Measurements from ENCODE around the gene RTN4IP1.

DNA sequence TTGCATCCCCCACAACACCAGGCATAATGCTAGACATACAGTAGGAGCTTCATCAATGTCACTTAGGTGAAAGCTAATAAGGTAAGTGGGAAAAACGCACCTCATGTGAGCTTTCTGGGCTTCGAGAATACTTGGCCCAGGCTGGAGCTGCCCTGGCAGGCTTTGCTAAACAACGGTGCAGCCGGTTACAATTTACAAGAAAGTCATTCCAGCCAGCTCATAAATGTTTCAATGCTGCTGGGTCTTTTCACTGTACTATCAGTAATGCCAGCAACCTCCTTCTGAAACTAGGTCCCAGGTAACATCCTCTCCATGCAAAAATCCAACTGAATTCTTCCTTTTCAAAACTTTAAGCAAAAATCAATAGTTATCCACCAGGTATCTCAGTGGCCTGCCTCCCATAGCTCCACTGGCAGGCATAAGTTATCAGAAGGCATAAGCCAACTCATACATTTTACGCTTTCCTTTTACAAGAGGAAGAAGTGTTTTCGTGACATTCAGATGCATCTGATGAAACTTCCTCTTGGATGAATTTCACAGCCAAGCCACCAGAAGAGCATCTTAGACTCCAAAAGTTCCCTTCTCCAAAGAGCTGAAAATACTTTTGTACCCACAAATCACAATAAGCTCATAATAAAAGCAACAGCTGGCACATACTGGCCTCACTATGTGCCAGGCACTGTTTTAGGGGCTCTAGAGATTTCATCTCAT, 56.3 kb downstream of the RTN4IP1 start:
- TF ChIP-seq, protein P1, sequence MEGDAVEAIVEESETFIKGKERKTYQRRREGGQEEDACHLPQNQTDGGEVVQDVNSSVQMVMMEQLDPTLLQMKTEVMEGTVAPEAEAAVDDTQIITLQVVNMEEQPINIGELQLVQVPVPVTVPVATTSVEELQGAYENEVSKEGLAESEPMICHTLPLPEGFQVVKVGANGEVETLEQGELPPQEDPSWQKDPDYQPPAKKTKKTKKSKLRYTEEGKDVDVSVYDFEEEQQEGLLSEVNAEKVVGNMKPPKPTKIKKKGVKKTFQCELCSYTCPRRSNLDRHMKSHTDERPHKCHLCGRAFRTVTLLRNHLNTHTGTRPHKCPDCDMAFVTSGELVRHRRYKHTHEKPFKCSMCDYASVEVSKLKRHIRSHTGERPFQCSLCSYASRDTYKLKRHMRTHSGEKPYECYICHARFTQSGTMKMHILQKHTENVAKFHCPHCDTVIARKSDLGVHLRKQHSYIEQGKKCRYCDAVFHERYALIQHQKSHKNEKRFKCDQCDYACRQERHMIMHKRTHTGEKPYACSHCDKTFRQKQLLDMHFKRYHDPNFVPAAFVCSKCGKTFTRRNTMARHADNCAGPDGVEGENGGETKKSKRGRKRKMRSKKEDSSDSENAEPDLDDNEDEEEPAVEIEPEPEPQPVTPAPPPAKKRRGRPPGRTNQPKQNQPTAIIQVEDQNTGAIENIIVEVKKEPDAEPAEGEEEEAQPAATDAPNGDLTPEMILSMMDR (IDR thresholded peaks at IDR 0.05): no peak
- TF ChIP-seq EP300 (IDR thresholded peaks at IDR 0.05) (no peak), POLR2A (IDR thresholded peaks at IDR 0.05) (no peak)
